ENCODE data around the gene PPP1R14B. TPM values are rescaled to one million over a fixed set of nuclear protein-coding genes. Genes with fewer than 3 reads are reported as not detected.

PPP1R14B gene
- polyA plus RNA-seq, 3 donors, result 11.7 to 40.7 (median 34.2) TPM

- Histone ChIP-seq H3K4me1 (ENCODE audit: control insufficient read depth in 1 of 2, insufficient read depth in 2 of 2, low read length in 2 of 2) (peaks cover 38 to 55% of the 10 kb centered on the region in 2 donors), H3K36me3 (replicated peaks in 1 of 2; ENCODE audit: control insufficient read depth in 1 of 2, insufficient read depth in 2 of 2, low read length in 2 of 2) (peaks cover 16 to 21% of the 10 kb centered on the region in 2 donors), H4K20me1 (ENCODE audit: insufficient read depth, low read length) (peaks cover 28% of the 10 kb centered on the region), H3K9ac (ENCODE audit: insufficient read depth, low read length, poor library complexity, severe bottlenecking) (peak within 1 kb of the TSS; percentile 69), H3K4me2 (replicated peaks; ENCODE audit: extremely low read depth, low read length, poor library complexity, severe bottlenecking) (peak within 1 kb of the TSS; percentile 98), H3K79me2 (ENCODE audit: insufficient read depth, low read length) (peaks cover 19% of the 10 kb centered on the region), H3K27me3 (ENCODE audit: control insufficient read depth in 2 of 2, insufficient read depth in 2 of 2, low read length in 2 of 2) (no peaks in the 10 kb centered on the region), H3K9me3 (replicated peaks in 1 of 2; ENCODE audit: control insufficient read depth in 1 of 2, insufficient read depth in 1 of 2, low read length in 2 of 2) (no peaks in the 10 kb centered on the region), H3K27ac (ENCODE audit: low read depth in 1 of 2, low read length in 2 of 2) (peak within 1 kb of the TSS in 1 of 2 donors; percentile 74), H2AFZ (ENCODE audit: insufficient read depth, low read depth, low read length, poor library complexity, severe bottlenecking) (peak within 1 kb of the TSS; percentile 79), H3K4me3 (replicated peaks in 1 of 3; ENCODE audit: low read depth in 2 of 3, low read length in 3 of 3) (peak within 1 kb of the TSS; percentile 75 to 87 (median 83))
- H3K4me3 Mint-ChIP-seq, result peak within 1 kb of the TSS; percentile 89 to 96
- H3K4me1 Mint-ChIP-seq, result peaks cover 38% of the 10 kb centered on the region
- peak; percentile 22 to 64 (median 61) for DNase-seq
- no peaks in the 10 kb centered on the region for H3K9me3 Mint-ChIP-seq
- H3K27me3 Mint-ChIP-seq (ENCODE audit: low read depth in 3 of 3), result peaks cover 3 to 10% (median 8%) of the 10 kb centered on the region in 3 donors
- under 1% methylated on average over 75 of the region's 75 CpGs for whole genome bisulfite sequencing (ENCODE audit: insufficient coverage)
- peaks cover 13 to 22% of the 10 kb centered on the region in 2 donors for H3K36me3 Mint-ChIP-seq
- intact Hi-C loops (cut with micrococcal nuclease), result loop anchor here in 1 of 2 donors (2.0 to 5.0 kb wide), 2 partner anchors 36 to 50 kb away; partner anchors contain the start of genes CATSPERZ and GPR137
- H3K27ac Mint-ChIP-seq, result peak within 1 kb of the TSS; percentile 73 to 90 (median 80)
- TF ChIP-seq CTCF (IDR thresholded peaks at IDR 0.05), result peak; percentile 83
Measured at GRCh38 chr11:64251016-64251752, 4.4 kb upstream of the PPP1R14B start, which contains the start of gene PLCB3. TSS of gene PLCB3 (plus strand) at chr11:64251530. CDS start at chr11:64251650, 120 bp downstream.

GRCh38 chr11:64250415-64251015 lies 3.8 kb upstream of the PPP1R14B start:
- Histone ChIP-seq H4K20me1 (ENCODE audit: insufficient read depth, low read length) (peaks cover 28% of the 10 kb centered on the region), H3K4me3 (replicated peaks in 1 of 3; ENCODE audit: low read depth in 2 of 3, low read length in 3 of 3) (peak overlapping the region in 2 of 3 experiments; percentile 38 to 87), H3K27ac (ENCODE audit: low read depth in 1 of 2, low read length in 2 of 2) (no peak overlapping the region), H2AFZ (ENCODE audit: insufficient read depth, low read depth, low read length, poor library complexity, severe bottlenecking) (peak overlapping the region; percentile 79), H3K79me2 (ENCODE audit: insufficient read depth, low read length) (peaks cover 26% of the 10 kb centered on the region), H3K4me1 (ENCODE audit: control insufficient read depth in 1 of 2, insufficient read depth in 2 of 2, low read length in 2 of 2) (peaks cover 44 to 62% of the 10 kb centered on the region in 2 donors), H3K9ac (ENCODE audit: insufficient read depth, low read length, poor library complexity, severe bottlenecking) (peak overlapping the region; percentile 69), H3K36me3 (replicated peaks in 1 of 2; ENCODE audit: control insufficient read depth in 1 of 2, insufficient read depth in 2 of 2, low read length in 2 of 2) (peaks cover 9 to 14% of the 10 kb centered on the region in 2 donors), H3K9me3 (replicated peaks in 1 of 2; ENCODE audit: control insufficient read depth in 1 of 2, insufficient read depth in 1 of 2, low read length in 2 of 2) (no peaks in the 10 kb centered on the region), H3K4me2 (replicated peaks; ENCODE audit: extremely low read depth, low read length, poor library complexity, severe bottlenecking) (peak overlapping the region; percentile 98), H3K27me3 (ENCODE audit: control insufficient read depth in 2 of 2, insufficient read depth in 2 of 2, low read length in 2 of 2) (no peaks in the 10 kb centered on the region)
- no peak for DNase-seq
- TF ChIP-seq CTCF (IDR thresholded peaks at IDR 0.05), result no peak
- Mint-ChIP-seq H3K4me3 (peak overlapping the region; percentile 81 to 90), H3K36me3 (peaks cover 10 to 15% of the 10 kb centered on the region in 2 donors), H3K27me3 (ENCODE audit: low read depth in 3 of 3) (peaks cover 3 to 10% (median 8%) of the 10 kb centered on the region in 3 donors), H3K4me1 (peaks cover 45% of the 10 kb centered on the region), H3K9me3 (no peaks in the 10 kb centered on the region), H3K27ac (peak overlapping the region in 1 of 7 donors; percentile 66)
- intact Hi-C loops (cut with micrococcal nuclease), result loop anchor here in 1 of 2 donors (2.0 to 5.0 kb wide), 2 partner anchors 37 to 50 kb away; partner anchors contain the start of genes CATSPERZ and GPR137
- 26% methylated on average over 12 of the region's 13 CpGs for WGBS (ENCODE audit: insufficient coverage)
